ENCODE measurements around the gene C4orf50.

The C4orf50 gene

GRCh38 chr4:6048537-6048936 lies 30.3 kb upstream of the C4orf50 start:
- H3K9me2 ChIP-seq (replicated peaks; ENCODE audit: low read depth, low read length), result no peaks in the 10 kb centered on the region
- H3K79me2 ChIP-seq (ENCODE audit: insufficient read depth, low read length), result no peaks in the 10 kb centered on the region
- H4K20me1 ChIP-seq (ENCODE audit: insufficient read depth, low read length, poor library complexity, severe bottlenecking), result no peaks in the 10 kb centered on the region
- no peak overlapping the region for H3K4me2 ChIP-seq (ENCODE audit: low read depth, low read length, poor library complexity, severe bottlenecking)
- H3K4me3 ChIP-seq (ENCODE audit: low read length, poor library complexity, severe bottlenecking), result no peak overlapping the region
- no peak overlapping the region for H3K9ac ChIP-seq (ENCODE audit: low read depth, low read length, poor library complexity, severe bottlenecking)
- no peaks in the 10 kb centered on the region for H3K9me3 ChIP-seq (ENCODE audit: insufficient read depth, low read depth, low read length)
- no peaks in the 10 kb centered on the region for H3F3A ChIP-seq (ENCODE audit: low read depth)
- no peak overlapping the region for H2AFZ ChIP-seq (ENCODE audit: low read length)
- TF ChIP-seq CTCF (conservative IDR thresholded peaks at IDR 0.05; ENCODE audit: low read length) (no peak), EZH2phosphoT487 (IDR thresholded peaks at IDR 0.05; ENCODE audit: borderline replicate concordance) (no peak)
- H3K36me3 ChIP-seq (ENCODE audit: insufficient read depth, low read length), result no peaks in the 10 kb centered on the region
- no peaks in the 10 kb centered on the region for H3K4me1 ChIP-seq (ENCODE audit: insufficient read depth, low read length, poor library complexity, severe bottlenecking)
- no peaks in the 10 kb centered on the region for H3K27me3 ChIP-seq (ENCODE audit: insufficient read depth, low read length, poor library complexity, severe bottlenecking)

DNA sequence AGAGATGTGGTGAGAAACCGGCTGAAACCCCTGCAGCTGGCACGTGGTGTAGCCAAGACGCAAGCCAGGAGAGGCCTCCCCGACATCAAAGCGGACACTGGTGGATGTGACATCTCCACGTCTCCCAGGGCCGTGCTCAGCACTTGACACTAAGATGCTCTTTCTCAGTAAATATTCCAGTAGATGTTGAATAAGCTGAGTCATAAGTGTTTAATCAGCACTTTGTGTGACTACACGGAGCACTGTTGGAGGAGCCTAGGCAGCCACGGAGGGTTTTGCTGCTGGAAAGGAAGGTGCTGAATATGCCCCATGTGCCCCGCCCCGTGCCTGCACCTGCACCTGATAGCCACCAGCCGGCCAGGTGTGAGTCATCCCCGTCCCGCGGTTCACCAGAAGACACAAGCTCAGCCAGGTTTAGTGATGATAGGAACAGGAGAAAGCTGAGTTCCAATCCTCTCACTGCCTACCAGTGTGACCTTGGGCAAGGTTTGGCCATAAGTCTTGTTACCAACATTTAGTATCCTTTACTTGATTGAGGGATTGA lies 29.0 kb upstream of the C4orf50 start:
- no peak for TF ChIP-seq EZH2phosphoT487 (IDR thresholded peaks at IDR 0.05; ENCODE audit: borderline replicate concordance)
- H3K9me2 ChIP-seq (replicated peaks; ENCODE audit: low read depth, low read length), result no peaks in the 10 kb centered on the region
- H3K9me3 ChIP-seq (ENCODE audit: insufficient read depth, low read depth, low read length), result no peaks in the 10 kb centered on the region
- no peak overlapping the region for H3K4me2 ChIP-seq (ENCODE audit: low read depth, low read length, poor library complexity, severe bottlenecking)
- H3K4me3 ChIP-seq (ENCODE audit: low read length, poor library complexity, severe bottlenecking), result no peak overlapping the region
- no peaks in the 10 kb centered on the region for H3K79me2 ChIP-seq (ENCODE audit: insufficient read depth, low read length)
- H2AFZ ChIP-seq (ENCODE audit: low read length), result no peak overlapping the region
- H3F3A ChIP-seq (ENCODE audit: low read depth), result no peaks in the 10 kb centered on the region
- no peak overlapping the region for H3K9ac ChIP-seq (ENCODE audit: low read depth, low read length, poor library complexity, severe bottlenecking)
- no peaks in the 10 kb centered on the region for H3K4me1 ChIP-seq (ENCODE audit: insufficient read depth, low read length, poor library complexity, severe bottlenecking)
- no peaks in the 10 kb centered on the region for H3K27me3 ChIP-seq (ENCODE audit: insufficient read depth, low read length, poor library complexity, severe bottlenecking)
- H4K20me1 ChIP-seq (ENCODE audit: insufficient read depth, low read length, poor library complexity, severe bottlenecking), result no peaks in the 10 kb centered on the region
- no peaks in the 10 kb centered on the region for H3K36me3 ChIP-seq (ENCODE audit: insufficient read depth, low read length)

- Histone ChIP-seq H3K4me2 (ENCODE audit: low read depth, low read length, poor library complexity, severe bottlenecking) (no peak overlapping the region), H3K9ac (ENCODE audit: low read depth, low read length, poor library complexity, severe bottlenecking) (no peak overlapping the region), H3K27me3 (ENCODE audit: insufficient read depth, low read length, poor library complexity, severe bottlenecking) (no peaks in the 10 kb centered on the region), H3F3A (ENCODE audit: low read depth) (no peaks in the 10 kb centered on the region), H4K20me1 (ENCODE audit: insufficient read depth, low read length, poor library complexity, severe bottlenecking) (no peaks in the 10 kb centered on the region), H2AFZ (ENCODE audit: low read length) (no peak overlapping the region), H3K4me1 (ENCODE audit: insufficient read depth, low read length, poor library complexity, severe bottlenecking) (no peaks in the 10 kb centered on the region), H3K36me3 (ENCODE audit: insufficient read depth, low read length) (no peaks in the 10 kb centered on the region), H3K9me3 (ENCODE audit: insufficient read depth, low read depth, low read length) (no peaks in the 10 kb centered on the region), H3K9me2 (replicated peaks; ENCODE audit: low read depth, low read length) (no peaks in the 10 kb centered on the region), H3K4me3 (ENCODE audit: low read length, poor library complexity, severe bottlenecking) (no peak overlapping the region), H3K79me2 (ENCODE audit: insufficient read depth, low read length) (no peaks in the 10 kb centered on the region)
- TF ChIP-seq EZH2phosphoT487 (IDR thresholded peaks at IDR 0.05; ENCODE audit: borderline replicate concordance), result no peak
- TF ChIP-seq CTCF (conservative IDR thresholded peaks at IDR 0.05; ENCODE audit: low read length), result no peak
Measured at GRCh38 chr4:6046526-6047129, 28.4 kb upstream of the C4orf50 start.

GRCh38 chr4:6044805-6045204 lies 26.6 kb upstream of the C4orf50 start:
- Histone ChIP-seq H3K27me3 (ENCODE audit: insufficient read depth, low read length, poor library complexity, severe bottlenecking) (no peaks in the 10 kb centered on the region), H3K4me3 (ENCODE audit: low read length, poor library complexity, severe bottlenecking) (no peak overlapping the region), H4K20me1 (ENCODE audit: insufficient read depth, low read length, poor library complexity, severe bottlenecking) (no peaks in the 10 kb centered on the region), H3K36me3 (ENCODE audit: insufficient read depth, low read length) (no peaks in the 10 kb centered on the region), H3K9me3 (ENCODE audit: insufficient read depth, low read depth, low read length) (no peaks in the 10 kb centered on the region), H3K4me2 (ENCODE audit: low read depth, low read length, poor library complexity, severe bottlenecking) (no peak overlapping the region), H3F3A (ENCODE audit: low read depth) (no peaks in the 10 kb centered on the region), H3K9me2 (replicated peaks; ENCODE audit: low read depth, low read length) (no peaks in the 10 kb centered on the region), H3K4me1 (ENCODE audit: insufficient read depth, low read length, poor library complexity, severe bottlenecking) (no peaks in the 10 kb centered on the region), H2AFZ (ENCODE audit: low read length) (no peak overlapping the region), H3K79me2 (ENCODE audit: insufficient read depth, low read length) (no peaks in the 10 kb centered on the region), H3K9ac (ENCODE audit: low read depth, low read length, poor library complexity, severe bottlenecking) (no peak overlapping the region)
- TF ChIP-seq CTCF (conservative IDR thresholded peaks at IDR 0.05; ENCODE audit: low read length), result no peak; the same call in 1 of the 2 replicates
- no peak for TF ChIP-seq EZH2phosphoT487 (IDR thresholded peaks at IDR 0.05; ENCODE audit: borderline replicate concordance)

Data from Loucy (cell line).